KG1 (cell line): ENCODE data around the gene GBGT1.

Experiments
- DNase-seq: peaks from one replicate; lab custom pipeline; 2025; lab: John Stamatoyannopoulos, UW

Gene GBGT1

GRCh38 chr9:133125941-133126696, 37.6 kb downstream of the GBGT1 start:
- DNase-seq, result no peak

- no peak for DNase-seq
These were observed 38.8 kb downstream of the GBGT1 start for GRCh38 chr9:133124907-133125275.

- DNase-seq, result no peak
These were observed 39.4 kb downstream of the GBGT1 start for GRCh38 chr9:133124123-133124906.

GRCh38 chr9:133122935-133123611, 40.6 kb downstream of the GBGT1 start:
- DNase-seq, result no peak

- no peak for DNase-seq
These were observed 41.1 kb downstream of the GBGT1 start for GRCh38 chr9:133122605-133122934.

- no peak for DNase-seq
These were observed 41.7 kb downstream of the GBGT1 start for GRCh38 chr9:133121915-133122550.

- DNase-seq, result peak; percentile 87
These were observed 42.4 kb downstream of the GBGT1 start, which contains the start of gene RALGDS for GRCh38 chr9:133121198-133121914. Gene RALGDS (minus strand): TSS chr9:133121240. CDS start chr9:133121154, 86 bp downstream.

GRCh38 chr9:133120501-133121197, 43.1 kb downstream of the GBGT1 start:
- no peak for DNase-seq

GRCh38 chr9:133119846-133120500, 43.7 kb downstream of the GBGT1 start:
- DNase-seq, result no peak

- DNase-seq, result no peak
These were observed 44.4 kb downstream of the GBGT1 start for GRCh38 chr9:133119103-133119845.

- no peak for DNase-seq
These were observed 45.1 kb downstream of the GBGT1 start for GRCh38 chr9:133118568-133118967.

- no peak for DNase-seq
These were observed 45.6 kb downstream of the GBGT1 start for GRCh38 chr9:133118179-133118520.

- no peak for DNase-seq
These were observed 46.2 kb downstream of the GBGT1 start for GRCh38 chr9:133117271-133118178.

- DNase-seq, result no peak
These were observed 47.1 kb downstream of the GBGT1 start for GRCh38 chr9:133116346-133117231.

- no peak for DNase-seq
These were observed 47.9 kb downstream of the GBGT1 start for GRCh38 chr9:133115604-133116345.

GRCh38 chr9:133114886-133115603, 48.7 kb downstream of the GBGT1 start:
- DNase-seq, result no peak
